ENCODE data around the gene FAM234A. TPM values are rescaled to one million over a fixed set of nuclear protein-coding genes. Genes with fewer than 3 reads are reported as not detected.

FAM234A gene
- total RNA-seq, 1 donor from 2014 or later, result 72.3 TPM

DNA sequence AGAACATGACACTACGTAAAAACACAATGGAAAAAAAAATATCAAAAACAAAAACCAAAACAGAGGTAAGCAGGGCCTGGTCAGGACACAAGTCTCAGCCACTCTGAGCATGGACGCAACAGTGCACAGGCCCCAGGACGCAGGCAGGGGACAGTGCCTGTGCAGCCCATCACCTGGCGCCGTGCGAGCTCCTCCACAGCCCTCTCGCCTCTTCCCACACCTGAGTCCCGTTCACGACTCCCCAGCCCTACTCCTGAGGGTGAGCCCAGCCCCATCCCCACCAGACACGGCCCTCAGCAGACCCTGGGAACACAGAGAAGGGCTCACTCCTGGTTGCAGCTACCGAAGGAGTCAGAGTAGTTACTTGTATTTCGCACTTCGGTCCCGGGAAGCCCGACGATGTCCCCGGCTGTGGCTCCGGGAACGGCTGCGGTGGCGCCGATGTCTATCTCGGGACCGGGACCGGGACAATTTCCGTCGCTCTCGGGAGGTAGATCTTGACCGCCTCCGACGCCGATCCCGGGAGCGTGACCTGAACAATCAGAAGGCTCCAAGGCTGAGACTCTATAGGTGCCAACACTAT, 44.9 kb upstream of the FAM234A start:
- Mint-ChIP-seq H3K27ac (ENCODE audit: unreplicated experiment) (no peak overlapping the region), H3K9me3 (ENCODE audit: unreplicated experiment) (no peaks in the 10 kb centered on the region), H3K4me1 (ENCODE audit: unreplicated experiment) (peaks cover 8% of the 10 kb centered on the region), H3K36me3 (ENCODE audit: low read depth, unreplicated experiment) (peaks cover 52% of the 10 kb centered on the region), H3K4me3 (ENCODE audit: unreplicated experiment) (peak overlapping the region; percentile 78), H3K27me3 (ENCODE audit: unreplicated experiment) (no peaks in the 10 kb centered on the region)
- TF ChIP-seq, protein P1, sequence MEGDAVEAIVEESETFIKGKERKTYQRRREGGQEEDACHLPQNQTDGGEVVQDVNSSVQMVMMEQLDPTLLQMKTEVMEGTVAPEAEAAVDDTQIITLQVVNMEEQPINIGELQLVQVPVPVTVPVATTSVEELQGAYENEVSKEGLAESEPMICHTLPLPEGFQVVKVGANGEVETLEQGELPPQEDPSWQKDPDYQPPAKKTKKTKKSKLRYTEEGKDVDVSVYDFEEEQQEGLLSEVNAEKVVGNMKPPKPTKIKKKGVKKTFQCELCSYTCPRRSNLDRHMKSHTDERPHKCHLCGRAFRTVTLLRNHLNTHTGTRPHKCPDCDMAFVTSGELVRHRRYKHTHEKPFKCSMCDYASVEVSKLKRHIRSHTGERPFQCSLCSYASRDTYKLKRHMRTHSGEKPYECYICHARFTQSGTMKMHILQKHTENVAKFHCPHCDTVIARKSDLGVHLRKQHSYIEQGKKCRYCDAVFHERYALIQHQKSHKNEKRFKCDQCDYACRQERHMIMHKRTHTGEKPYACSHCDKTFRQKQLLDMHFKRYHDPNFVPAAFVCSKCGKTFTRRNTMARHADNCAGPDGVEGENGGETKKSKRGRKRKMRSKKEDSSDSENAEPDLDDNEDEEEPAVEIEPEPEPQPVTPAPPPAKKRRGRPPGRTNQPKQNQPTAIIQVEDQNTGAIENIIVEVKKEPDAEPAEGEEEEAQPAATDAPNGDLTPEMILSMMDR (IDR thresholded peaks at IDR 0.05; ENCODE audit: unreplicated experiment), result no peak
- no peak for DNase-seq (ENCODE audit: low spot score)

DNA sequence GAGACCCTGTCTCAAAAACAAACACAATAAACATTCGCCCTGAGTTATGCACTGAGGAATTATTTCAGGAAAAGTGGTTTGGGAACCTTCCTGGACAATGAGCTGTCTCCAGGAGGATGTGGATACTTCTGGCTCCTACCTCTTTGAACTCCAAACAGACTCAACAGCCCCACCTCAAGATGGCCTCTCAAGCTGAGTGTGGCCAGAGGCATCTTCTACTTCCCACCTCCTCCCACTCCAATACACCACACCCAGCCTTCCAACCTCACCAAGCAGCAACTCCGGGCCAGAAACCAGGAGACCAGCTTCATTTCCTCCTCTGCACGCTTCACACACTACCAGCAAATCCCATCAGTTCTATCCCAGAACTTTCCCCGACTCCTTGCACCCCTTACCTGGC, 42.8 kb upstream of the FAM234A start:
- Mint-ChIP-seq H3K27ac (ENCODE audit: unreplicated experiment) (peak overlapping the region; percentile 4), H3K4me3 (ENCODE audit: unreplicated experiment) (peak overlapping the region; percentile 40), H3K27me3 (ENCODE audit: unreplicated experiment) (no peaks in the 10 kb centered on the region), H3K4me1 (ENCODE audit: unreplicated experiment) (peaks cover 8% of the 10 kb centered on the region), H3K9me3 (ENCODE audit: unreplicated experiment) (no peaks in the 10 kb centered on the region), H3K36me3 (ENCODE audit: low read depth, unreplicated experiment) (peaks cover 56% of the 10 kb centered on the region)
- TF ChIP-seq, protein P1 (IDR thresholded peaks at IDR 0.05; ENCODE audit: unreplicated experiment), result no peak
- no peak for DNase-seq (ENCODE audit: low spot score)

DNA sequence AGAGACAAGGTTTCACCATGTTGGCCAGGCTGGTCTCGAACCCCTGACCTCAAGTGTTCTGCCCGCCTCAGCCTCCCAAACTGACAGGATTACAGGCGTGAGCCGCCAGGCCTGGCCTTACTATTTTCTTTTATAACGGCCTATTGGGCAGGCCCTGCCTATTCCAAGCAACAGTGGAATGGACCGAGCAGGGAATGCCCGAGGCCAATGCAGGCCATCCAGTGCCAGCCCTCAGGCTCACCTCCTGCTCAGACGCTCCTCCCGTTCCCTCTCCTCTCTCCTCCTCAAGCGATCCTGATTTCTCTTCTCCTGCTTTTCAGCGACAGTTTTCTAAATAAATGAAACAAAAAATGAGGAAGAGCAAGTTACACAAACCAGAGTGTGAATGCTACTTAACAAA, 41.9 kb upstream of the FAM234A start:
- Mint-ChIP-seq H3K27ac (ENCODE audit: unreplicated experiment) (no peak overlapping the region), H3K36me3 (ENCODE audit: low read depth, unreplicated experiment) (peaks cover 54% of the 10 kb centered on the region)

DNA sequence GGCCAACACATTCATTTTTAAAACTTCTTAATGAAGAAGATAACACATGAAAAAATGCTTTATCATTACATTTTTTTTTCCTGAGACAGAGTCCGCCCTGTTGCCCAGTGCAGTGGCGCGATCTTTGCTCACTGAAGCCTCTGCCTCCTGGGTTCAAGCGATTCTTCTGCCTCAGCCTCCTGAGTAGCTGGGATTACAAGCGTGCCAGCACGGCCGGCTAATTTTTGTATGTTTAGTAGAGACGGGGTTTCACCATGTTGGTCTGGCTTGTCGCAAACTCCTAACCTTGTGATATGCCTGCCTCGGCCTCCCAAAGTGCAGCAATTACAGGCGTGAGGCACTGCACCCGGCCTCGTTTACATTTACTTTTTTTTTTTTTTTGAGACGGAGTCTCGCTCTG, 41.2 kb upstream of the FAM234A start:
- Mint-ChIP-seq H3K4me1 (ENCODE audit: unreplicated experiment) (peaks cover 8% of the 10 kb centered on the region), H3K36me3 (ENCODE audit: low read depth, unreplicated experiment) (peaks cover 55% of the 10 kb centered on the region), H3K27me3 (ENCODE audit: unreplicated experiment) (no peaks in the 10 kb centered on the region), H3K9me3 (ENCODE audit: unreplicated experiment) (no peaks in the 10 kb centered on the region), H3K27ac (ENCODE audit: unreplicated experiment) (no peak overlapping the region), H3K4me3 (ENCODE audit: unreplicated experiment) (no peak overlapping the region)
- DNase-seq (ENCODE audit: low spot score), result no peak
- TF ChIP-seq, protein P1 (IDR thresholded peaks at IDR 0.05; ENCODE audit: unreplicated experiment), result no peak

More for the DNA sequence above, 41.9 kb upstream of the FAM234A start:
- no peak overlapping the region for H3K4me3 Mint-ChIP-seq (ENCODE audit: unreplicated experiment)
- DNase-seq (ENCODE audit: low spot score), result no peak
- H3K9me3 Mint-ChIP-seq (ENCODE audit: unreplicated experiment), result no peaks in the 10 kb centered on the region
- peaks cover 8% of the 10 kb centered on the region for H3K4me1 Mint-ChIP-seq (ENCODE audit: unreplicated experiment)
- H3K27me3 Mint-ChIP-seq (ENCODE audit: unreplicated experiment), result no peaks in the 10 kb centered on the region
- TF ChIP-seq, protein P1 (IDR thresholded peaks at IDR 0.05; ENCODE audit: unreplicated experiment), result no peak

DNA sequence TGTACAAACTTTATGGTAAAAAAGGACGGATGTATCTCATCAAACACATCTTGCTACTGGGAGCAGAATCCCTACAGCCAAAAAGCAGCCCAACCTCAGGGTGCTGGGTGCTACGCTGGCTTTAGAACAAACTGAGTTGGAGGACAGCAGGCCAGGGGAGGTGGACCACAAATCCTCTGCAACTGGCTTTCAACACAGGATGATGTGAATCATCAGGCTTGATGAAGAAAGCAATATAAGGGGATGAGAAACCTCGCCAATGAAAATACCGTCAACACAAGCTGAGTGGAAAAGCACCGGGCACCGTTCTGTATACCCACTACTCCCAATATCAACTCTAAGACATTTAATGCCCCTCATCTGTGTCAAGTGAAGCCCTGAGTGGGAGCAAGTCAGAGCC, 40.1 kb upstream of the FAM234A start:
- DNase-seq (ENCODE audit: low spot score), result no peak
- H3K36me3 Mint-ChIP-seq (ENCODE audit: low read depth, unreplicated experiment), result peaks cover 49% of the 10 kb centered on the region
- TF ChIP-seq, protein P1 (IDR thresholded peaks at IDR 0.05; ENCODE audit: unreplicated experiment), result no peak
- no peak overlapping the region for H3K27ac Mint-ChIP-seq (ENCODE audit: unreplicated experiment)
- no peaks in the 10 kb centered on the region for H3K27me3 Mint-ChIP-seq (ENCODE audit: unreplicated experiment)
- H3K4me3 Mint-ChIP-seq (ENCODE audit: unreplicated experiment), result no peak overlapping the region
- no peaks in the 10 kb centered on the region for H3K9me3 Mint-ChIP-seq (ENCODE audit: unreplicated experiment)
- H3K4me1 Mint-ChIP-seq (ENCODE audit: unreplicated experiment), result peaks cover 8% of the 10 kb centered on the region
